ENCODE data around the gene MIOX. TPM values are rescaled to one million over a fixed set of nuclear protein-coding genes. Genes with fewer than 3 reads are reported as not detected.

MIOX gene
- total RNA-seq, 1 donor from 2014 or later: not detected

DNA sequence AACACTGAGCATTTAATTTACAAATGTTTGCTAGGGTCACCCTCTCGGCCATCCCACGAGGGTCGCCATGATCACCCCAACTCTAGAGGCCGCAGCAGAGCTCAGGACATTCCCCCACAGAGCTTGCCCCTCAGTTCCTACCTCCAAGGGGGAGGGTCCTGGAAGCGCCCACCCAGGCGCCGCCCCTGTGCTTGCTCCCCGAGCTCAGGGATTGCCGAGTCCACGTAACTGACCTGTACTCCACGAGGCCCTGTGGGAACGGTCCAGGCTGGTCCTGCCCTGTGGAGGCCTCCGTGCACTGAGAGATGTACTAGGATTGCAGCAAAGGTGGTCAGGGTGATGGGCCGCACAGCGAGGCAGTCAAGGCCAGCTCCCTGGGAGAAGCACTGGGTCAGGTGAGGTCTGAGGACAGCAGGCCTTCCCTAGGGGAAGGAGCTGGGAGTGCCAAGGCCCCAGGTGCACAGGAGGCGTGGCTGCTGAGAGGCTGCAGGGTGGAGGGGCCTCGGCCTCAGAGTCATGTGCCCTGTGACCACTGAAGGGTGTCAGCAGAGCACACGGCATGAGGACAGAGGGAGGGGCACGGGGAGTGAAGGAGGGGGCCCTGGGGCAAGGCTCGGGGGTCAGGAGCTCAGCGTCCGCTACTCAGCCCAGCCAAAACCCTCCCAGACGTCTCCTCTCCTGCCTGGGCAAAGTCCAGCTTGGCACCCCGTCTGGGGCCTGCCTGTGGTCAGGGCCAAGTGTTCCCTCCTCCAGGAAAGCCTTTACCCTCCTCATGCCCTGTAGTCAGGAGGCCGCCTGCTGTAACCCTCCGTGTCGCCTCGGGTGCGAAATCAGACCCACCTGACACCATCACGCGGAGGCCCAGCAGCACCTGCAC lies 2.4 kb upstream of the MIOX start:
- DNase-seq: no peak
- intact Hi-C loops (cut with DNase I): no loop called here
- ATAC-seq (ENCODE audit: poor library complexity): no peak

DNA sequence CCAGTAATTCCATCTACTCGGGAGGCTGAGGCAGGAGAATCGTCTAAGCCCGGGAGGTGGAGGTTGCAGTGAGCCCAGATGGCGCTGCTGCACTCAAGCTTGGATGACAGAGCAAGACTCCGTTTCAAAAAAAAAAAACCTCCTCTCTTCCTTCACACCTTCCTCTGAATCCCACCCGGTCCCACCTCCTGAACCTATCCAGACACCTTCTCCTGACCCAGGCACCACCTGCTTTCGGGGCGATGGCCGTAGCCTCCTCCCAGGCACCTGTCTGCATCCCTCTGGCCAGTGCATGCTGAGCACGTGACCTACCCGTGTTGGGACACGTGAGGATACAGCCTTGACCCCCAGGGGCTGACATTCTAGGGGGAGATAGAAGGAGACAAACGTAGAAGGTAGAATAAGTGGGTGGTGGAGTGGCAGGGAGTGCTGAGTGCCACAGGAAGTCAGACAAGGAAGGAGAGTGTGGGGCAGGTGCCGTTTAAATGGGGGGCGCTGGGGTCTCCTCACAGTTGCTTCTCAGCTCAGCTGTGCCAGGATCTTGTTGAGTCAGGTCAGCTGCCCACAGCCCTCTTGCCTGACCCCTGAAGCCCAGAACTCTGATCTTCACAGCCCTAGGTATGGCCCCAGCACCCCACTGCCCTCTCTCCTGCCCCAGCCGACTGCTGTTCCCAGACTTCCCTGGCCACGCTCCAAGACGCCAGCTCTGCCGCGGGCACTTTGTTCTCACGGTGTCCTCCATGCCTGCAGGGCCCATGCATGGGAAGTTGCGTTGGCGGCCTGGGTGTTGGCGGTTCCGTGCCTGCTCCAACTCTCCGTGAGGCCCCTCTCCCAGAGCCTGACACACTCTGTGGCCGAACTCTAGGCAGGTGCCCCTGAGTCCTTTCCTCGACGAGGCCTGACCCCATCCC lies 1.2 kb upstream of the MIOX start:
- no peak for DNase-seq
- no peak for ATAC-seq (ENCODE audit: poor library complexity)
- intact Hi-C loops (cut with DNase I): no loop called here

GRCh38 chr22:50487290-50488005 lies 789 bp downstream of the MIOX start:
- intact Hi-C loops (cut with DNase I): no loop called here
- ATAC-seq (ENCODE audit: poor library complexity) (no peak), DNase-seq (no peak)

DNA sequence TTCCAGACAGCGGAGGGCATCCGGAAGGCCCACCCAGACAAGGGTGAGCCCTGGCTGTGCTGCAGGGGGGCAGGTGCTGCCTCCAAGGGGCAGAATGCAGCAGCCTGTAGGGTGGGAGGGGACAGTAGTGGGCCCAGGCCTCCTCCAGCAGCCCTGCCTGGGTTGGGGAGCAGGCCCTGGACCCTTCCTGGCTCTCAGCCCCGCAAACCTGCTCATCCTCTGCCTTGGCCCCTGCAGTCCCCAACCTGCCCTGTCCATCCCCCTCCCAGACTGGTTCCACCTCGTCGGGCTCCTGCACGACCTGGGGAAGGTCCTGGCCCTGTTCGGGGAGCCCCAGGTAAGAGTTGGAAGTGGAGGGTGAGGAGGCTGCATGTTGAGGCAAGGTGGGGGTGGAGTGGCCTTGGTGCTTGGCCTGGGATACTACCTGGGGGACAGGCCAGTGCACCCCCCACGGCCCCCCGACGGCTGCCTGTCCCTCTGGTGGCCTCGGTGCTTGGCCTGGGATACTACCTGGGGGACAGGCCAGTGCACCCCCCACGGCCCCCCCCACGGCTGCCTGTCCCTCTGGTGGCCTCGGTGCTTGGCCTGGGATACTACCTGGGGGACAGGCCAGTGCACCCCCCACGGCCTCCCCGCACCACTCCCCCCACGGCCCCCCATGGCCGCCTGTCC lies 1.5 kb downstream of the MIOX start:
- intact Hi-C loops (cut with DNase I): no loop called here
- ATAC-seq (ENCODE audit: poor library complexity): no peak

GRCh38 chr22:50488886-50489285 lies 2.2 kb downstream of the MIOX start:
- intact Hi-C loops (cut with DNase I): no loop called here
- DNase-seq (no peak), ATAC-seq (ENCODE audit: poor library complexity) (no peak)

More for the DNA sequence above, 1.5 kb downstream of the MIOX start:
- no peak for DNase-seq

GRCh38 chr22:50489363-50490243 lies 2.9 kb downstream of the MIOX start:
- intact Hi-C loops (cut with DNase I): no loop called here
- DNase-seq: no peak
- no peak for ATAC-seq (ENCODE audit: poor library complexity)

- intact Hi-C loops (cut with DNase I): no loop called here
- DNase-seq (no peak), ATAC-seq (ENCODE audit: poor library complexity) (no peak)
Observed at GRCh38 chr22:50490531-50491308, 4.1 kb downstream of the MIOX start.

DNA sequence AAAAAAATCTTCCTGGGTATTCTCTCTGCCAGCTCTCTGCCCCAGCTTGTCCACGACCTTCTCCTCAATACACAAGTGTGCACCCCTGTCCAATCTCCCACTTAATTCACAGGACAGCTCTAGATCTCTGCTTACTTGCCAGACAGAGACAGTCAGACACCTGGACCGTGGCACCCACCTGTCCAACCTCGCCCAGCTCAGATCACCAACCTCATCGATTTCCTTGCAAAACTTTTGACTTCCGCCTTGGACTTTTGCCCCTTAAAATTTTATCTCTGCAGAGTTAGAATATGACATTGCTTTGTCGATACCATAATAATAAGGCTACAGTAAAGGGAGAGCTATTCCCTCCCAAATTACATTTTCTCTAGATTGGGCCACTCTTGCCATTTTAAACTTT lies 10.4 kb downstream of the MIOX start:
- intact Hi-C loops (cut with DNase I): no loop called here
- ATAC-seq (ENCODE audit: poor library complexity) (no peak), DNase-seq (no peak)

DNA sequence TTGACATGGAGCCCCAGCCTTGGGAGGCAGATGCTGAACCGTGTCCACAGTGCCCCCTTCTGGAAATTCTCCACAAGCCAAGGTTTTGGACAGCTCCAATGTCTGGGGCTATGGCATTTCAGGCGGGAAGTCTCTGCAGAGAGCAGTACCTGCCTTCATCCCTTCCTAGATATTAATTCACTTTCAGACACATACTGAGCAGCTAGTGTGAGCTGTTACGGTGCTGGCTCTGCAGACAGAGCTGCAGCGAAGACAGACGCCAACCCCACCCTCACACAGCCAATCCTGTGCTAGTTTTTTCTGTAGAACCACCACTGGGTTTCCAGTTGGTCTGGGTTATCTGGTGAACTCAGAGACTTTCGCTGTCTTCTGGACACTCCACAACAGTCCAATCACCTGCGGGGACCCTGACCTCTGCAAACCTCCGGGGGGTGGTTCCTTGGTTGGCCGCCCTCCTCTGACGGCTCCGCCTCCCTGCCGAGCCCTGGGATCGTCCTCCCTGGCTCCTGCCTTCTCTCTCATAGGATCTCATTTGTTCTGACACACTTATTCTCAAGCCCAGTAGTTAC lies 11.7 kb downstream of the MIOX start:
- peak; percentile 79 for ATAC-seq (ENCODE audit: poor library complexity)

DNA sequence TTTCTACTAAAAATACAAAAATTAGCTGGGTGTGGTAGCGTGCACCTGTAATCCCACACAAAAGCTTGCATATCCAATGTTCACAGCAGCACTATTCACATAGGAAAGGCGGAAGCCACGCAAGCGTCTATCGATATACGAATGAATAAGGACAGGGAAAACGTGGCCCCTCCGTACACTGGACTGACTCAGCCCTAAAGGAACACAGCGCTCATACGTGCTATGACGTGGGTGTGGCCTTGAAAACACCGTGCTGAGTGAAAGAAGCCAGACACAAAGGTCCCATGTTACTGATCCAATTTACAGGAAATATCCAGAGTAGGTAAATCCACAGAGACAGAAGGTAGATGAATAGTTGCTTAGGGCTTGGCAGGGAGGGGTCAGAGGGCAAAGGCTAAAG lies 13.8 kb downstream of the MIOX start:
- intact Hi-C loops (cut with DNase I): no loop called here

More for the DNA sequence above, 11.7 kb downstream of the MIOX start:
- peak; percentile 59 for DNase-seq
- intact Hi-C loops (cut with DNase I): no loop called here

GRCh38 chr22:50502096-50502495 lies 15.4 kb downstream of the MIOX start:
- intact Hi-C loops (cut with DNase I): no loop called here
- ATAC-seq (ENCODE audit: poor library complexity): no peak
- DNase-seq: no peak

More for the DNA sequence above, 13.8 kb downstream of the MIOX start:
- ATAC-seq (ENCODE audit: poor library complexity) (no peak), DNase-seq (no peak)

- no peak for DNase-seq
- intact Hi-C loops (cut with DNase I): no loop called here
- no peak for ATAC-seq (ENCODE audit: poor library complexity)
Observed at GRCh38 chr22:50502628-50503474, 16.2 kb downstream of the MIOX start.

DNA sequence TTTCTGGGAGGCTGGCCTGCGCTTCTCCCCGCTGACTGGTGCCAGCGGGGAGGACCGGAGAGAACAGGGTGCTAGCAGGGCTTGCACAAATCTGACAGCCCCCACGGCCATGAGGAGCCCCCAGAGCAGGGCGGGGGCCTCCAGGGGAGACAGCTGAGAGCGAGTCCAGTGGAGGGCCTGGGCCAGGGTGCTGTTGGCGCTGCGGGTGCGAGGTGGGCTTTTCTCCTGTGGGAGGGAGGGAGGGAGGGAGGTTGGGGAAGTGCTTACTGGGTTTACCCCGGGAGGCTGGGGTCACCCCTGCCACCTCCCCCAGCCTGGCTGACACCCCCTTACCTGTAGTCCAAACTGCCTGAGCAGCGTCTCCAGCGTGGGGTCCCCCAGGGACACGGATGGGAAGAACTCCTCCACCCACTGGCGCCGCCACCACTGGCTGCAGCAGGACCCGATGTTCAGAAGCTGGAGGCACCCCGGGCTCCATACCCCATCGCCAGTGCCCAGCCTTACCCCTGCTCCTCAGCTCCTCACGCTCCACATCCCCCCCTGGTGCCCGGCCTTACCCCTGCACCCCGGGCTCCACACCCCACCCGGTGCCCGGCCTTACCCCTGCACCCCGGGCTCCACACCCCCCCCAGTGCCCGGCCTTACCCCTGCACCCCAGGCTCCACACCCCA lies 17.0 kb downstream of the MIOX start:
- intact Hi-C loops (cut with DNase I): no loop called here
- DNase-seq: no peak

GRCh38 chr22:50504369-50505211 lies 17.9 kb downstream of the MIOX start:
- ATAC-seq (ENCODE audit: poor library complexity): no peak
- DNase-seq: no peak
- intact Hi-C loops (cut with DNase I): no loop called here

More for the DNA sequence above, 17.0 kb downstream of the MIOX start:
- ATAC-seq (ENCODE audit: poor library complexity): no peak

Data from Right ventricle myocardium superior (tissue), 1 donor.